Measurements from ENCODE around the gene PCDHB6. TPM values are rescaled to one million over a fixed set of nuclear protein-coding genes. Genes with fewer than 3 reads are reported as not detected.
"Not testable (repeated sequence)": the region's sequence is repeated elsewhere in the genome, so short reads cannot be mapped to it uniquely, and the experiment has no call there.

The PCDHB6 gene
- total RNA-seq = 0.82 TPM

DNA sequence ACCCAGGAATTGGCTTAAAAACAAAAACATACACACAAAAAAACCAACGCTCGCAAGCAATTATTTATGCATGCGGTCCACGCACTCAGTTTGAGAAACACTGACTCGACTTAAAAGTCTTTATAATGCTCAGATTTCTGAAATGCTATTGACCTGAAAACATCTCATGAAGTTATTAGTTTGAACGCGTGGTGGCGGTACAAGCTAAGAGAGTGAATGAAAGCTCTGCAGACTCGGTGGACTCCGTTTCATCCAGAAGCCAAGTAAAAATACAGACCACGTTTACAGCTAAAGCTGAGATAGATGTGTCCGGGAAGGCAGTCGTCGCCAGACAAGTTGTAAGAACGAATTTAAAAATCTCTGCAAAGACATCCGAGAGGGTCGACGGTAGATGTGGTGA lies at the start of gene PCDHB6:
Gene PCDHB6 (plus strand): TSS at position 246 of the 400 bp plus-strand sequence. CDS start 201 bp downstream, outside the sequence.
- peak; percentile 40 for DNase-seq

DNA sequence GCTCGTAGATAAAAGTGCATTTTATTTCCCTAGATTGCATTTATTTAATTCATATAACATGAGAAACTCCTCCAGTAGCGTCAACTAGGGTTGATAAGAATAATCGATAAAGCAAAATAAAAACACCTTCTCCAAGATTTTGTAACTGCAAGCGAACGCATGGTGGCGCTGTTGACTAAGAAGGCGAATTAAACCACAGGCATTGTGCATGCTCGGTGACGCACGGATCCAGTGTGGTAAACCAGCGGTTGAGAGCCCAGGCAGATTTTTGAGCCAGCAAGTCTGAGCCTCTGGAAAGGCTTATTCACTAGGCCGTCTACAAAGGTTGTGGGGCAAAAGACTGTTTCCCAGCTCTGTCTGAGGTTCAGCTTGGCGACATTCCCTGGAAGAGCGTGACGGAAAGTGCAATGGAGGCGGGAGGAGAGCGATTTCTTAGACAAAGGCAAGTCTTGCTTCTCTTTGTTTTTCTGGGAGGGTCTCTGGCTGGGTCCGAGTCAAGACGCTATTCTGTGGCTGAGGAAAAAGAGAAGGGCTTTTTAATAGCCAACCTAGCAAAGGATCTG lies 49.5 kb upstream of the PCDHB6 start, which contains the start of gene PCDHB3:
Gene PCDHB3 (plus strand): TSS at position 231 of the 563 bp plus-strand sequence. CDS start 177 bp downstream, at position 408.
- peak; percentile 57 for DNase-seq

DNA sequence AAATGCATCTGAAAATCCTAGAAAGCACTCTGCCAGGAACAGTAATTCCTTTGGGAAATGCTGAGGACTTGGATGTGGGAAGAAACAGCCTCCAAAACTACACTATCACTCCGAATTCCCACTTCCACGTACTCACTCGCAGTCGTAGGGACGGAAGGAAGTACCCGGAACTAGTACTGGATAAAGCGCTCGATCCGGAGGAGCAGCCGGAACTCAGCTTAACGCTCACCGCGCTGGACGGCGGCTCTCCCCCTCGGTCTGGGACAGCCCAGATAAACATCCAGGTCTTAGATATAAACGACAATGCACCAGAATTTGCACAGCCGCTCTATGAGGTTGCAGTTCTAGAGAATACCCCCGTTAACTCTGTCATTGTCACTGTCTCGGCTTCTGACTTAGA lies 48.8 kb upstream of the PCDHB6 start:
- DNase-seq = no peak

DNA sequence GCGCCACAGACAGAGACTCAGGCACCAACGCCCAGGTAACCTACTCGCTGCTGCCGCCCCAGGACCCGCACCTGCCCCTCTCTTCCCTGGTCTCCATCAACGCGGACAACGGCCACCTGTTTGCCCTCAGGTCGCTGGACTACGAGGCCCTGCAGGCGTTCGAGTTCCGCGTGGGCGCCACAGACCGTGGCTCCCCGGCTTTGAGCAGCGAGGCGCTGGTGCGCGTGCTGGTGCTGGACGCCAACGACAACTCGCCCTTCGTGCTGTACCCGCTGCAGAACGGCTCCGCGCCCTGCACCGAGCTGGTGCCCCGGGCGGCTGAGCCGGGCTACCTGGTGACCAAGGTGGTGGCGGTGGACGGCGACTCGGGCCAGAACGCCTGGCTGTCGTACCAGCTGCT lies 47.8 kb upstream of the PCDHB6 start:
- DNase-seq = not testable (repeated sequence)

DNA sequence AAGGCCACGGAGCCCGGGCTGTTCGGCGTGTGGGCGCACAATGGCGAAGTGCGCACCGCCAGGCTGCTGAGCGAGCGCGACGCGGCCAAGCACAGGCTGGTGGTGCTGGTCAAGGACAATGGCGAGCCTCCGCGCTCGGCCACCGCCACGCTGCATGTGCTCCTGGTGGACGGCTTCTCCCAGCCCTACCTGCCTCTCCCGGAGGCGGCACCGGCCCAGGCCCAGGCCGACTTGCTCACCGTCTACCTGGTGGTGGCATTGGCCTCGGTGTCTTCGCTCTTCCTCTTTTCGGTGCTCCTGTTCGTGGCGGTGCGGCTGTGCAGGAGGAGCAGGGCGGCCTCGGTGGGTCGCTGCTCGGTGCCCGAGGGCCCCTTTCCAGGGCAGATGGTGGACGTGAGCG lies 47.4 kb upstream of the PCDHB6 start:
- not testable (repeated sequence) for DNase-seq

DNA sequence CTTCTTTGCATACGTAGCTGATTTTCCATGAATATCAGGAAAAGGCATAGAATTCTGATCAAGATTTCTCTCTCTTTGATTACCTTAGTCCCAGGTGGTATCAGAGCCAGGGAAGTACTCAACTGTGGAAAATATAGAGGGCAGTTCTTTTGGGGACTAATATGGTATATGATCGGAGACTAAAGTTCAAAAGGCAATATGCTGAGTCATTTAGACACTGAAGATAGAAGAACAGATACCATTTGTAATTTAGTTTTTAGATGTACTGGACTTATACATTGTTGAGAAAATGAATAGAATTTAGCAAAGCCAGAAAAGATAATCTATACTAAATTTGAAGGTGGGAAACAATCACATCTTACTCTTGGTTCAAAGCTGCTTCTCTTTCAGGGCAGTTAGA lies 44.5 kb upstream of the PCDHB6 start:
- DNase-seq = no peak

DNA sequence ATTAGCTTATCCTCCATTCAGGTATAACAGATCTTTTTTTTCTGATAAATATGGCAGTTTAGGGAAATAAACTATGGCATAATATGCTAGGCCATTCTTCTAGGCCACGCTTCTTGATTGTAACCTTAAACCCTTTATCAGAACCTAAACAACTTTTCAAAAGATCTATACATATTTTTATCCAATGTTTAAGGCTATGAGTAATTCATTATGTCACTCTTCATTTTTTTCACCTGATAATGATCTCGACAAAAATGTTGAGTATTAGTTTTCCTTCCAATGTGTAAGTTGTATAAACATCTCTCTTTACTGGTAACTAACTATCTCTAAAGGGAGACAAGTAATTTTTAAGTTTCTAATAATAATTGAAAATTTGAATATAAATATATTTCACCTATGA lies 30.6 kb upstream of the PCDHB6 start:
- DNase-seq = no peak

DNA sequence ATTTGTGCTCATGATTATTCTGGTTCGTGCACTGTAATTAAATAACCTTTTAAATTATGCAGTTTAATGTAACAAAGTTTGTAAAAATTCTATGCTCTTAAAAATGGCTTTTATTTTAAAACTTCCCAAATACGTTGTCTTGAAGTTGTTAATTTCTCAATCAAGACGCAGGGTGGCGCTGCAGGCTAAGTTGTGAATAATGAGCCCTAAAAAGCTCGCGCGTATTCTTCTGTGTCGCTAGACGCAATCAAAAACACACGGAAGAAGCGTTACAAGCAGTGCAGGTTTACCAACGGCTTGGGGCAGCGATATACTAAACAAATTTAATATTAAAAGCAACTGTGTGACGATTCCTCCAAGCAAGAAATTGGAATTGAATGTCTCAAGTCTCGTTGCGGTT lies 28.3 kb upstream of the PCDHB6 start, which contains the start of gene PCDHB4:
Gene PCDHB4 (plus strand): TSS at position 256 of the 400 bp plus-strand sequence. CDS start 181 bp downstream, outside the sequence.
- peak; percentile 38 for DNase-seq

DNA sequence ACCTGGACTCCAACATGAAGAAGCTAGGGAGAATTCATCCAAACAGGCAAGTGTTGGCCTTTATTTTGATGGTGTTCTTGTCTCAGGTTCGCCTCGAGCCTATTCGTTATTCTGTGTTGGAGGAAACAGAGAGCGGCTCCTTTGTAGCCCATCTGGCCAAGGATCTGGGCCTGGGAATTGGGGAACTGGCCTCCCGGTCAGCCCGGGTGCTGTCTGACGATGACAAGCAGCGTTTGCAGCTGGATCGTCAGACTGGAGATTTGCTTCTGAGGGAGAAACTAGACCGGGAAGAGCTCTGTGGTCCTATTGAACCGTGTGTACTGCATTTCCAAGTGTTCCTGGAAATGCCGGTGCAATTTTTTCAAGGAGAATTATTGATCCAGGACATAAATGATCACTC lies 27.9 kb upstream of the PCDHB6 start:
- peak; percentile 1 for DNase-seq

DNA sequence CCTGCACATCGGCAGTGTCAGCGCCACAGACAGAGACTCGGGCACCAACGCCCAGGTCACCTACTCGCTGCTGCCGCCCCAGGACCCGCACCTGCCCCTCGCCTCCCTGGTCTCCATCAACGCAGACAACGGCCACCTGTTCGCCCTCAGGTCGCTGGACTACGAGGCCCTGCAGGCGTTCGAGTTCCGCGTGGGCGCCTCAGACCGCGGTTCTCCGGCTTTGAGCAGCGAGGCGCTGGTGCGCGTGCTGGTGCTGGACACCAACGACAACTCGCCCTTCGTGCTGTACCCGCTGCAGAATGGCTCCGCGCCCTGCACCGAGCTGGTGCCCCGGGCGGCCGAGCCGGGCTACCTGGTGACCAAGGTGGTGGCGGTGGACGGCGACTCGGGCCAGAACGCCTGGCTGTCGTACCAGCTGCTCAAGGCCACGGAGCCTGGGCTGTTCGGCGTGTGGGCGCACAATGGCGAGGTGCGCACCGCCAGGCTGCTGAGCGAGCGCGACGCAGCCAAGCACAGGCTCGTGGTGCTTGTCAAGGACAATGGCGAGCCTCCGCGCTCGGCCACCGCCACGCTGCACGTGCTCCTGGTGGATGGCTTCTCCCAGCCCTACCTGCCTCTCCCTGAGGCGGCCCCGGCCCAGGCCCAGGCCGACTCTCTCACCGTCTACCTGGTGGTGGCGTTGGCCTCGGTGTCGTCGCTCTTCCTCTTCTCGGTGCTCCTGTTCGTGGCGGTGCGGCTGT lies 26.3 kb upstream of the PCDHB6 start:
- DNase-seq = not testable (repeated sequence)

DNA sequence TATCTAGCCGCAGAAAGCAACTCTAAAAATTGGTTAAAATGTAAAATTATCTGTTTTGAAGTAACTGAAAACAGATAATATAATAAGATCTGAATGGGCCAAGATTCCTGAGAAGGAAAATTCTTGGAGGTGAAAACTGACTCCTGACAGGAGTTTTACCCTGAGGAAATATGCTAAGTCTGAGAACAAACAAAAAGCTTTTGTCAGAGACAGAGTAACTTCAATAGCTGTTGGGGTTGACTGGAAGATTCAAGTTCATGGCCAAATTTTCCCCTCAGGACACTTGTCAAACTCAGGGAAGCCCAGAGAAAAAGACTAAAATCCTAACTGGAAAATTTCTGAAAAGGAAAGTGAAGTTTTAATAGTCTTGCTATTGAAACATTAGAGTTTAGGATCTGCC lies 22.6 kb upstream of the PCDHB6 start:
- DNase-seq = no peak

DNA sequence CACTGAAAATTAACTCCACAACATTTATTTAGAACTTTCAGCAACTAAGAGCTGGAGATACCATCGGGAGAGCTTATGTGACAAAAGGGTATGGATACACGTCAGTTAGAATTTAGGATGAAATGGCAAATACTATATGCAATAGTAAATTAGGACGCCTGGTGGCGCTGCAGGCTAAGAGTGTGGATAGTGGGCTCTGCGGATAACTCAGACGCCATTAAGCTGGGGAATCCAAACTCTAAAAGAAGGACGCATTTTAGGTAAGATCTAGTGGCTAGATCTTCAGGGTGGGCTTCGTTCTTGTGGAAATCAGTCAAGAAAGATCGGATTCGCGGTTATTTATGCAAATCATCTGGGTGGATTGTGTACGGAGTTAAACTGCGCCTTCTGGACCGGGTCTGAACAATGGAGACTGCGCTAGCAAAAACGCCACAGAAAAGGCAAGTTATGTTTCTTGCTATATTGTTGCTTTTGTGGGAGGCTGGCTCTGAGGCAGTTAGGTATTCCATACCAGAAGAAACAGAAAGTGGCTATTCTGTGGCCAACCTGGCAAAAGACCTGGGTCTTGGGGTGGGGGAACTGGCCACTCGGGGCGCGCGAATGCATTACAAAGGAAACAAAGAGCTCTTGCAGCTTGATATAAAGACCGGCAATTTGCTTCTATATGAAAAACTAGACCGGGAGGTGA lies 14.7 kb upstream of the PCDHB6 start, which contains the start of gene PCDHB5:
Gene PCDHB5 (plus strand): TSS at position 177 of the 688 bp plus-strand sequence. CDS start 229 bp downstream, at position 406.
- DNase-seq = peak; percentile 15

DNA sequence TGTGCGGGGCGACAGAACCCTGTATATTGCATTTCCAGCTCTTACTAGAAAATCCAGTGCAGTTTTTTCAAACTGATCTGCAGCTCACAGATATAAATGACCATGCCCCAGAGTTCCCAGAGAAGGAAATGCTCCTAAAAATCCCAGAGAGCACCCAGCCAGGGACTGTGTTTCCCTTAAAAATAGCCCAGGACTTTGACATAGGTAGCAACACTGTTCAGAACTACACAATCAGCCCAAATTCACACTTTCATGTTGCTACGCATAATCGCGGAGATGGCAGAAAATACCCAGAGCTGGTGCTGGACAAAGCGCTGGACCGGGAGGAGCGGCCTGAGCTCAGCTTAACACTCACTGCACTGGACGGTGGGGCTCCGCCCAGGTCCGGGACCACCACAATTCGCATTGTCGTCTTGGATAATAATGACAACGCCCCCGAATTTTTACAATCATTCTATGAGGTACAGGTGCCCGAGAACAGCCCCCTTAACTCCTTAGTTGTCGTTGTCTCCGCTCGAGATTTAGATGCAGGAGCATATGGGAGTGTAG lies 14.1 kb upstream of the PCDHB6 start:
- no peak for DNase-seq

DNA sequence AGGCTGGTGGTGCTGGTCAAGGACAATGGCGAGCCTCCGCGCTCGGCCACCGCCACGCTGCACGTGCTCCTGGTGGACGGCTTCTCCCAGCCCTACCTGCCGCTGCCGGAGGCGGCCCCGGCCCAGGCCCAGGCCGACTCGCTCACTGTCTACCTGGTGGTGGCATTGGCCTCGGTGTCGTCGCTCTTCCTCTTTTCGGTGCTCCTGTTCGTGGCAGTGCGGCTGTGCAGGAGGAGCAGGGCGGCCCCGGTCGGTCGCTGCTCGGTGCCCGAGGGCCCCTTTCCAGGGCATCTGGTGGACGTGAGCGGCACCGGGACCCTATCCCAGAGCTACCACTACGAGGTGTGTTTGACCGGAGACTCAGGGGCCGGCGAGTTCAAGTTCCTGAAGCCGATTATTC lies 12.5 kb upstream of the PCDHB6 start:
- not testable (repeated sequence) for DNase-seq

DNA sequence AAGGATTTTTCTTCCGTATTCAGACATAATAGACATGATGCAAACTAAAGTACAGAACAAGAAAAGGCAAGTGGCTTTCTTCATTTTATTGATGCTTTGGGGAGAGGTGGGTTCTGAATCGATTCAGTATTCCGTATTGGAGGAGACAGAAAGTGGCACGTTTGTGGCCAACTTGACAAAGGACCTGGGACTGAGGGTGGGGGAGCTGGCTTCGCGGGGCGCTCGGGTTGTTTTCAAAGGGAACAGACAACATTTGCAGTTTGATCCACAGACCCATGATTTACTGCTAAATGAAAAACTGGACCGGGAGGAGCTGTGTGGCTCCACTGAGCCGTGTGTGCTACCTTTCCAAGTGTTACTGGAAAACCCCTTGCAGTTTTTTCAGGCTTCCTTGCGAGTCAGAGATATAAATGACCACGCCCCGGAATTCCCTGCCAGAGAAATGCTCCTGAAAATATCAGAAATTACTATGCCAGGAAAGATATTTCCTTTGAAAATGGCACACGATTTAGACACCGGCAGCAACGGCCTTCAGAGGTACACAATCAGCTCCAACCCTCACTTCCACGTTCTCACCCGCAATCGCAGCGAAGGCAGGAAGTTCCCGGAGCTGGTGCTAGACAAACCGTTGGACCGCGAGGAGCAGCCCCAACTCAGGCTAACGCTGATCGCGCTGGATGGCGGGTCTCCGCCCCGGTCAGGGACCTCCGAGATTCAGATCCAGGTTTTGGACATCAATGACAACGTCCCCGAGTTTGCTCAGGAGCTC lies 551 bp downstream of the PCDHB6 start:
- DNase-seq = no peak

DNA sequence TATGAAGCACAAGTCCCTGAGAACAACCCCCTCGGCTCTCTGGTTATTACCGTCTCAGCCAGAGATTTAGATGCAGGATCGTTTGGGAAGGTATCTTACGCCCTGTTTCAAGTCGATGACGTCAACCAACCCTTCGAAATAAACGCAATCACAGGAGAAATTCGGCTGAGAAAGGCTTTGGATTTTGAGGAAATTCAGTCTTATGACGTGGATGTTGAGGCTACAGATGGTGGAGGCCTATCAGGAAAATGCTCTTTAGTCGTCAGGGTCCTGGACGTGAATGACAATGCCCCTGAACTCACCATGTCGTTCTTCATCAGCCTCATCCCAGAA lies 1.1 kb downstream of the PCDHB6 start:
- no peak for DNase-seq

DNA sequence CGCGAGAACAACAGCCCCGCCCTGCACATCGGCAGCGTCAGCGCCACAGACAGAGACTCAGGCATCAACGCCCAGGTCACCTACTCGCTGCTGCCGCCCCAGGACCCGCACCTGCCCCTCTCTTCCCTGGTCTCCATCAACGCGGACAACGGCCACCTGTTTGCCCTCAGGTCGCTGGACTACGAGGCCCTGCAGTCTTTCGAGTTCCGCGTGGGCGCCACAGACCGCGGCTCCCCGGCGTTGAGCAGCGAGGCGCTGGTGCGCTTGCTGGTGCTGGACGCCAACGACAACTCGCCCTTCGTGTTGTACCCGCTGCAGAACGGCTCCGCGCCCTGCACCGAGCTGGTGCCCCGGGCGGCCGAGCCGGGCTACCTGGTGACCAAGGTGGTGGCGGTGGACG lies 1.8 kb downstream of the PCDHB6 start:
- not testable (repeated sequence) for DNase-seq

DNA sequence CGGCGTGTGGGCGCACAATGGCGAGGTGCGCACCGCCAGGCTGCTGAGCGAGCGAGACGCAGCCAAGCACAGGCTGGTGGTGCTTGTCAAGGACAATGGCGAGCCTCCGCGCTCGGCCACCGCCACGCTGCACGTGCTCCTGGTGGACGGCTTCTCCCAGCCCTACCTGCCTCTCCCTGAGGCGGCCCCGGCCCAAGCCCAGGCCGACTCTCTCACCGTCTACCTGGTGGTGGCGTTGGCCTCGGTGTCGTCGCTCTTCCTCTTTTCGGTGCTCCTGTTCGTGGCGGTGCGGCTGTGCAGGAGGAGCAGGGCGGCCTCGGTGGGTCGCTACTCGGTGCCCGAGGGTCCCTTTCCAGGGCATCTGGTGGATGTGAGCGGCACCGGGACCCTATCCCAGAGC lies 2.2 kb downstream of the PCDHB6 start:
- DNase-seq = not testable (repeated sequence)

DNA sequence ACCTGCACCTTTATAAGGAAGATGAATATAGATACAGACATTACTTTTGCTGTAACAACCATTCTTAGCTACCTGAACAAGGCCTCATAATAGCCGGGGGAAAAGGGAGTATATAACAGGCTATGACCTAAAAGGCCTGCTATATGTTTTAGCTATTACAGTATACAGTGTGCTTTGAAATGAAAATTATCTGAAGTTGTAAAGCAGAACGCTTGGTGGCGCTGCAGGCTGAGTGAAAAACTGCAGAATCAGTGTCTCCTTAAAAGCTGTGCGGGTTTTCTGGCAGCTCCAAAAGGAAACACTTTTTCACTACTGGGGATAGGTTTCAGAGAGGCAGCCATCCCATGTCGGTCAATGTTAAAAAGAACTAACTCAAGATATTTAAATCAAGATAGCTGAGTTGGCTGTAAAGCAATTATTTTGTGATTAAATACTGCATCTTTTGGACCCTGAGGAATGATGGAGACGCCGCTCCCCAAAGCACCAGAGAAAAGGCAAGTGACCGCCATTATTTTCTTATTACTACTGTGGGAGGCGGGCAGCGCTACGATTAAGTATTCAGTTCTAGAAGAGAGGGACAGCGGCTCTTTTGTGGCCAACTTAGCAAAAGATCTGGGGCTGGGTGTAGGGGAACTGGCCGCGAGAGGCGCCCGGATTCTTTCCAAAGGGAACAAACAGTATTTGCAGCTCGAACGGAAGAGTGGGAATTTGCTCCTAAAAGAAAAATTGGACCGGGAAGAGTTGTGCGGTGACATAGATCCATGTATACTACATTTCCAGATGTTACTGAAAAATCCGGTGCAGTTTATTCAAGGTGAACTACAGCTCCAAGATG lies 5.9 kb downstream of the PCDHB6 start:
- DNase-seq = no peak

DNA sequence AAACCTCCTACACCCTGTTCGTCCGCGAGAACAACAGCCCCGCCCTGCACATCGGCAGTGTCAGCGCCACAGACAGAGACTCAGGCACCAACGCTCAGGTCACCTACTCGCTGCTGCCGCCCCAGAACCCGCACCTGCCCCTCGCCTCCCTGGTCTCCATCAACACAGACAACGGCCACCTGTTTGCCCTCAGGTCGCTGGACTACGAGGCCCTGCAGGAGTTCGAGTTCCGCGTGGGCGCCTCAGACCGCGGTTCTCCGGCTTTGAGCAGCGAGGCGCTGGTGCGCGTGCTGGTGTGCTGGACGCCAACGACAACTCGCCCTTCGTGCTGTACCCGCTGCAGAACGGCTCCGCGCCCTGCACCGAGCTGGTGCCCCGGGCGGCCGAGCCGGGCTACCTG lies 7.5 kb downstream of the PCDHB6 start:
- not testable (repeated sequence) for DNase-seq

DNA sequence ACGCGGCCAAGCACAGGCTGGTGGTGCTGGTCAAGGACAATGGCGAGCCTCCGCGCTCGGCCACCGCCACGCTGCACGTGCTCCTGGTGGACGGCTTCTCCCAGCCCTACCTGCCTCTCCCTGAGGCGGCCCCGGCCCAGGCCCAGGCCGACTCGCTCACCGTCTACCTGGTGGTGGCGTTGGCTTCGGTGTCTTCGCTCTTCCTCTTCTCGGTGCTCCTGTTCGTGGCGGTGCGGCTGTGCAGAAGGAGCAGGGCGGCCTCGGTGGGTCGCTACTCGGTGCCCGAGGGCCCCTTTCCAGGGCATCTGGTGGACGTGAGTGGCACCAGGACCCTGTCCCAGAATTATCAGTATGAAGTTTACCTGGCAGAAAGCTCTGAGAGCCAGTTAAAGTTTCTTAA lies 8.0 kb downstream of the PCDHB6 start:
- DNase-seq = not testable (repeated sequence)
